Testis (tissue), 2 donors: Measurements from ENCODE around the gene BMERB1.

ENCODE experiments used
- CTCF ChIP-seq, 3 experiments: fragments of 450-650 bp in 2 of 3; fragments of 200-600 bp in 1 of 3; sonication (generic) in 1 of 3; IDR thresholded peaks; one replicate each; pipeline ENCODE4 v1.5.1; 2016 to 2019; ENCODE audit warnings: antibody characterized with exemption in 3 of 3, mild to moderate bottlenecking in 2 of 3, moderate library complexity in 1 of 3
- POLR2A ChIP-seq: fragments of 450-650 bp; IDR thresholded peaks from one replicate; pipeline ENCODE4 v1.6.1; 2017; ENCODE audit warnings: antibody characterized with exemption, mild to moderate bottlenecking, moderate library complexity

GRCh38 chr16:15586716-15587115 lies 152.3 kb downstream of the BMERB1 start:
- no peak for TF ChIP-seq CTCF (IDR thresholded peaks at IDR 0.05)
- no peak for TF ChIP-seq POLR2A
